ENCODE results near the gene IFIT3. TPM values are rescaled to one million over a fixed set of nuclear protein-coding genes. Genes with fewer than 3 reads are reported as not detected.

Gene IFIT3
- total RNA-seq, 1 experiment from 2014 or later, result 0.55 TPM

DNA sequence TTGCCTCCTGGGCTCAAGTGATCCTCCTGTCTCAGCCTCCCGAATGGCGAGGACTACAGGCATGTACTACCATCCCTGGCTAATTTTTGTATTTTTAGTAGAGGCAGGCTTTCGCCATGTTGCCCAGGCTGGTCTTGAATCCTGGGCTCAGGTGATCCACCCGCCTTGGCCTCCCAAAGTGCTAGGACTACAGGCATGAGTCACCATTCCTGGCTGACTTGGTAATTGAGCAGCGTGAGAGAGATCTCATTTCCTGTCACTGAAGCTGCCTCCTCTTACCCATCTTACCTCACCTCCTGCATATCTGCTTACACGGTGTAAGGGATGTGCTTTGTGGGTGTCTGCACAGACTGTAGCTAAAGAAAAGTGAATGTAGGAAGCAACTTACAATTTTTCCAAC is 9.7 kb downstream of the IFIT3 start:
- Histone ChIP-seq H2AK5ac (ENCODE audit: insufficient read length, low read length) (no peak overlapping the region), H2AFZ (ENCODE audit: low read length) (no peak overlapping the region), H4K8ac (replicated peaks; ENCODE audit: insufficient read length, low read depth, low read length) (no peak overlapping the region), H3K4me2 (ENCODE audit: insufficient read depth, insufficient read length, low read length) (no peak overlapping the region), H3K23ac (ENCODE audit: insufficient read length, low read depth, low read length) (no peak overlapping the region), H3K79me1 (ENCODE audit: insufficient read depth, low read depth, low read length, poor library complexity, severe bottlenecking) (no peaks in the 10 kb centered on the region), H2BK20ac (ENCODE audit: low read depth, low read length, poor library complexity, severe bottlenecking) (no peak overlapping the region), H2BK15ac (ENCODE audit: low read depth, low read length) (no peak overlapping the region), H4K91ac (ENCODE audit: insufficient read length, low read depth, low read length) (no peak overlapping the region), H2BK120ac (ENCODE audit: low read depth, low read length, poor library complexity, severe bottlenecking) (no peak overlapping the region), H3K23me2 (ENCODE audit: insufficient read length, low read depth, low read length, poor library complexity, severe bottlenecking) (no peaks in the 10 kb centered on the region), H4K20me1 (ENCODE audit: control insufficient read depth, insufficient read depth, insufficient read length) (no peaks in the 10 kb centered on the region), H3T11ph (ENCODE audit: low read length) (no peak overlapping the region), H3K4me1 (ENCODE audit: insufficient read depth, low read length) (peaks cover 15% of the 10 kb centered on the region), H3K18ac (ENCODE audit: insufficient read length, low read depth, low read length) (no peak overlapping the region), H3K79me2 (ENCODE audit: insufficient read depth, low read length) (no peaks in the 10 kb centered on the region), H3K9me3 (ENCODE audit: control insufficient read depth, low read depth, low read length) (no peaks in the 10 kb centered on the region), H4K5ac (ENCODE audit: insufficient read length, low read depth, low read length) (no peak overlapping the region), H3K27ac (ENCODE audit: insufficient read length, low read depth, low read length) (no peak overlapping the region), H3K27me3 (ENCODE audit: insufficient read depth, low read length) (no peaks in the 10 kb centered on the region), H3K4ac (ENCODE audit: low read depth, low read length) (no peak overlapping the region), H3K14ac (ENCODE audit: insufficient read depth, low read length) (no peak overlapping the region), H2BK5ac (ENCODE audit: insufficient read length, low read length) (no peak overlapping the region), H3K9ac (ENCODE audit: extremely low read depth, insufficient read length, low read length) (no peak overlapping the region), H2BK12ac (ENCODE audit: insufficient read length, low read depth, low read length) (no peak overlapping the region), H3K56ac (ENCODE audit: insufficient read length, low read depth, low read length) (no peak overlapping the region)
- Mint-ChIP-seq H3K27ac (no peak overlapping the region), H3K4me3 (no peak overlapping the region), H3K27me3 (ENCODE audit: low read depth) (no peaks in the 10 kb centered on the region), H3K36me3 (ENCODE audit: insufficient read depth in 1 of 3, low read depth in 3 of 3) (no peaks in the 10 kb centered on the region), H3K9me3 (no peaks in the 10 kb centered on the region), H3K4me1 (peaks cover 22% of the 10 kb centered on the region in 2 experiments)
- TF ChIP-seq, protein P1, sequence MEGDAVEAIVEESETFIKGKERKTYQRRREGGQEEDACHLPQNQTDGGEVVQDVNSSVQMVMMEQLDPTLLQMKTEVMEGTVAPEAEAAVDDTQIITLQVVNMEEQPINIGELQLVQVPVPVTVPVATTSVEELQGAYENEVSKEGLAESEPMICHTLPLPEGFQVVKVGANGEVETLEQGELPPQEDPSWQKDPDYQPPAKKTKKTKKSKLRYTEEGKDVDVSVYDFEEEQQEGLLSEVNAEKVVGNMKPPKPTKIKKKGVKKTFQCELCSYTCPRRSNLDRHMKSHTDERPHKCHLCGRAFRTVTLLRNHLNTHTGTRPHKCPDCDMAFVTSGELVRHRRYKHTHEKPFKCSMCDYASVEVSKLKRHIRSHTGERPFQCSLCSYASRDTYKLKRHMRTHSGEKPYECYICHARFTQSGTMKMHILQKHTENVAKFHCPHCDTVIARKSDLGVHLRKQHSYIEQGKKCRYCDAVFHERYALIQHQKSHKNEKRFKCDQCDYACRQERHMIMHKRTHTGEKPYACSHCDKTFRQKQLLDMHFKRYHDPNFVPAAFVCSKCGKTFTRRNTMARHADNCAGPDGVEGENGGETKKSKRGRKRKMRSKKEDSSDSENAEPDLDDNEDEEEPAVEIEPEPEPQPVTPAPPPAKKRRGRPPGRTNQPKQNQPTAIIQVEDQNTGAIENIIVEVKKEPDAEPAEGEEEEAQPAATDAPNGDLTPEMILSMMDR (conservative IDR thresholded peaks at IDR 0.05), result no peak
- no peak for DNase-seq
- no CpG with 5 or more reads among the region's 6 CpGs for WGBS (ENCODE audit: extremely low coverage, insufficient read length, low lambda C conversion rate)

Measured in H9 (cell line).